Measurements from ENCODE around the gene IL1R2. TPM values are rescaled to one million over a fixed set of nuclear protein-coding genes. Genes with fewer than 3 reads are reported as not detected.

The IL1R2 gene
- total RNA-seq, 1 experiment from 2014 or later: 10.1 TPM

DNA sequence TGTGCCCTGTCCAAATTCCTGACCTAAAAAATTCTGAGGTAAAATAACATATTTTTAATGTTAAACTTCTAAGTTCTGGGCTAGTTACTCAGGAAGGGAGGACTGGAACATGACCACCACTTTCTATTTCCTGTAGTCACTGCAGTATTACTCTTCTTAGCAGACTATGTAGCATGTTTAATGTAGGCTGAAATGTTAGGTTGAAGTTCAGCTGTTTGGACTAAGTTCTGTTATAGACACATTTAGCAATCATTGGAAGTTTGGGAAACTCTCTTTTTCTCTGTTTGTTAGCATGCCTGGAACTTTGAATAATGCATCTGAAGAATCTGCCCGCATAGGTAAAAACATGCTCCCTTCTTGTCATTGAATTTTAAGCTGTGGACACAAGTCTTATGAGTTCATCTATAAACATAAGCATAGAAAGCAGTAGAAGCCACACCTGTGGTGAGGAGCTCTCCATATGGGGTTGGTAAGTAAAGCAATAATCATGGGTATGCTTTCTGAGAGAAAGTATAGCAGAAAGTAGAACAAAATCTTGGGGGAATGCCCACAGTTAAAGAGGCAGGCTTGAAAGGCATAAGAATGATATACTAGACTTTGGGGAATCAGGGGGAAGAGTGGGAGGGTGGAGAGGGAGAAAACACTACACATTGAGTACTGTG, 52.6 kb downstream of the IL1R2 start:
- Histone ChIP-seq H3K27me3 (replicated peaks; ENCODE audit: control insufficient read depth, insufficient read depth, low read length) (no peaks in the 10 kb centered on the region), H3K4me3 (ENCODE audit: low read depth, low read length) (no peak overlapping the region), H3K4me1 (peaks cover 3% of the 10 kb centered on the region; the same call in 1 of the 2 replicates), H3K9me3 (no peaks in the 10 kb centered on the region), H3K36me3 (ENCODE audit: control insufficient read depth, insufficient read depth, low read length) (no peaks in the 10 kb centered on the region)
- intact Hi-C loops (cut with micrococcal nuclease; ENCODE audit: unreplicated experiment): no loop called here
- TF ChIP-seq, protein P1, sequence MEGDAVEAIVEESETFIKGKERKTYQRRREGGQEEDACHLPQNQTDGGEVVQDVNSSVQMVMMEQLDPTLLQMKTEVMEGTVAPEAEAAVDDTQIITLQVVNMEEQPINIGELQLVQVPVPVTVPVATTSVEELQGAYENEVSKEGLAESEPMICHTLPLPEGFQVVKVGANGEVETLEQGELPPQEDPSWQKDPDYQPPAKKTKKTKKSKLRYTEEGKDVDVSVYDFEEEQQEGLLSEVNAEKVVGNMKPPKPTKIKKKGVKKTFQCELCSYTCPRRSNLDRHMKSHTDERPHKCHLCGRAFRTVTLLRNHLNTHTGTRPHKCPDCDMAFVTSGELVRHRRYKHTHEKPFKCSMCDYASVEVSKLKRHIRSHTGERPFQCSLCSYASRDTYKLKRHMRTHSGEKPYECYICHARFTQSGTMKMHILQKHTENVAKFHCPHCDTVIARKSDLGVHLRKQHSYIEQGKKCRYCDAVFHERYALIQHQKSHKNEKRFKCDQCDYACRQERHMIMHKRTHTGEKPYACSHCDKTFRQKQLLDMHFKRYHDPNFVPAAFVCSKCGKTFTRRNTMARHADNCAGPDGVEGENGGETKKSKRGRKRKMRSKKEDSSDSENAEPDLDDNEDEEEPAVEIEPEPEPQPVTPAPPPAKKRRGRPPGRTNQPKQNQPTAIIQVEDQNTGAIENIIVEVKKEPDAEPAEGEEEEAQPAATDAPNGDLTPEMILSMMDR (IDR thresholded peaks at IDR 0.05; ENCODE audit: insufficient read depth in 1 of 2, low read depth in 1 of 2, low read length in 1 of 2, severe bottlenecking in 1 of 2, unreplicated experiment in 1 of 2): no peak
- no peaks in the 10 kb centered on the region for H3K27me3 Mint-ChIP-seq (ENCODE audit: insufficient read depth, unreplicated experiment)
- ChIA-PET POLR2A (no interaction called here), CTCF (no interaction called here)
- peaks cover 10% of the 10 kb centered on the region for H3K9me3 Mint-ChIP-seq (ENCODE audit: unreplicated experiment)
- peaks cover 7% of the 10 kb centered on the region for H3K4me1 Mint-ChIP-seq (ENCODE audit: low read depth, unreplicated experiment)
- no peak for DNase-seq
- no peak overlapping the region for H3K27ac Mint-ChIP-seq (ENCODE audit: unreplicated experiment)
- no peaks in the 10 kb centered on the region for H3K36me3 Mint-ChIP-seq (ENCODE audit: insufficient read depth, unreplicated experiment)
- H3K4me3 Mint-ChIP-seq (ENCODE audit: unreplicated experiment): no peak overlapping the region
- no TSS peak for BruUV-seq (replicated peaks)

DNA sequence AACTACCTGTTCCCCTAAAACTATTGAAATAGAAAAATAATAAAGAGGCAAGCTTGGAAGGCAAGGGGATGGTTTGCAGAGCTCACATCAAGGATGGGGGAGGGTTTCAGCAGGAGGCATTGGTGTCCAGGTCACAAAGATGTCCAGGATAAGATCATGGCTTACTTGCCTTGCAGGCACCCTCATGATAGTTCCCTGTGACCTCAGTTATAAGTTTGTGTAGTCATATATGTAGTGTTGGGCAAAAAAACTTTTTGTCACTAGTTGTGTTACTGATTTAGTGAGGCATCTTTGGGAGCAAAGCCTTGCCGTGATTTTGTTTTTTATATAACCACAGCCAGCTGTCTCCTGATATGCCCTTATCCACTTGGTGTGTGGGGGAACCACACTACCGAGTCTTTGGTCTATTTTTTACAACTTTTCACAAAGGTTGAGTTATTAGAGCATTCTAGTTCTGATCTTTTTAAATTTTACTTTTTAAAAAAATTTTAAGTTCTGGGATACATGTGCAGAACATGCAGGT, 53.3 kb downstream of the IL1R2 start:
- Histone ChIP-seq H3K4me3 (ENCODE audit: low read depth, low read length) (no peak overlapping the region), H3K36me3 (ENCODE audit: control insufficient read depth, insufficient read depth, low read length) (no peaks in the 10 kb centered on the region), H3K9me3 (no peaks in the 10 kb centered on the region), H3K4me1 (peaks cover 3% of the 10 kb centered on the region; the same call in 1 of the 2 replicates), H3K27me3 (replicated peaks; ENCODE audit: control insufficient read depth, insufficient read depth, low read length) (no peaks in the 10 kb centered on the region)
- peaks cover 4% of the 10 kb centered on the region for H3K4me1 Mint-ChIP-seq (ENCODE audit: low read depth, unreplicated experiment)
- TF ChIP-seq, protein P1 (IDR thresholded peaks at IDR 0.05; ENCODE audit: insufficient read depth in 1 of 2, low read depth in 1 of 2, low read length in 1 of 2, severe bottlenecking in 1 of 2, unreplicated experiment in 1 of 2): no peak
- intact Hi-C loops (cut with micrococcal nuclease; ENCODE audit: unreplicated experiment): no loop called here
- H3K4me3 Mint-ChIP-seq (ENCODE audit: unreplicated experiment): no peak overlapping the region
- ChIA-PET POLR2A (no interaction called here), CTCF (no interaction called here)
- no peak for DNase-seq
- no TSS peak for BruUV-seq (replicated peaks)
- H3K9me3 Mint-ChIP-seq (ENCODE audit: unreplicated experiment): peaks cover 5% of the 10 kb centered on the region
- no peak overlapping the region for H3K27ac Mint-ChIP-seq (ENCODE audit: unreplicated experiment)
- H3K27me3 Mint-ChIP-seq (ENCODE audit: insufficient read depth, unreplicated experiment): no peaks in the 10 kb centered on the region
- H3K36me3 Mint-ChIP-seq (ENCODE audit: insufficient read depth, unreplicated experiment): no peaks in the 10 kb centered on the region

DNA sequence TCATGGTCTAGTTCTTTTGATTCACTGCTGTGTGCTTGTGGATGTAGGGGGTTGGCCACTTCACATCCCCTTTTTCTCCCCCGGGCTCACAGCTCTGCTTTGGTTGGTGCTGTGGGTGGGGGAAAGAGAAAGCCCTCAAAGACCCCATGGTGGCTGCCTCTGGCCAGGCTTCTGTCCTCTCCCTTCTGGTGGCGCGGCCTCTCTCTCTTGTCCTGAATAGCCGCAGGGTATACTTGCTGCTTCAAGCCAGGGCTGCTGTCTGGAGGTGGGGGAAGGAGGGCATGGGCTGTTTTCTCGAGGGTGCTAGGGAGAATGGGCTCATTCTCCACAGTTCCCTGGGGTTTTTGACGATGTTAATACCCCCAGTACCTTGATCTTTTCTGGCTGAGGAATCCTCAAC, 53.9 kb downstream of the IL1R2 start:
- intact Hi-C loops (cut with micrococcal nuclease; ENCODE audit: unreplicated experiment): no loop called here
- Histone ChIP-seq H3K4me1 (no peaks in the 10 kb centered on the region), H3K36me3 (ENCODE audit: control insufficient read depth, insufficient read depth, low read length) (no peaks in the 10 kb centered on the region), H3K4me3 (ENCODE audit: low read depth, low read length) (no peak overlapping the region), H3K9me3 (no peaks in the 10 kb centered on the region), H3K27me3 (replicated peaks; ENCODE audit: control insufficient read depth, insufficient read depth, low read length) (no peaks in the 10 kb centered on the region)
- CTCF ChIA-PET: no interaction called here
- no peak for DNase-seq
- Mint-ChIP-seq H3K27me3 (ENCODE audit: insufficient read depth, unreplicated experiment) (no peaks in the 10 kb centered on the region), H3K27ac (ENCODE audit: unreplicated experiment) (no peak overlapping the region), H3K4me3 (ENCODE audit: unreplicated experiment) (no peak overlapping the region), H3K36me3 (ENCODE audit: insufficient read depth, unreplicated experiment) (no peaks in the 10 kb centered on the region), H3K9me3 (ENCODE audit: unreplicated experiment) (no peaks in the 10 kb centered on the region), H3K4me1 (ENCODE audit: low read depth, unreplicated experiment) (no peaks in the 10 kb centered on the region)
- BruUV-seq (replicated peaks): no TSS peak
- TF ChIP-seq, protein P1 (IDR thresholded peaks at IDR 0.05; ENCODE audit: insufficient read depth in 1 of 2, low read depth in 1 of 2, low read length in 1 of 2, severe bottlenecking in 1 of 2, unreplicated experiment in 1 of 2): no peak
- POLR2A ChIA-PET: no interaction called here
